WTC11 (cell line): ENCODE results near the gene ADD1.

Experiments used
- NFE2L1 ChIP-seq: sonication (generic); formaldehyde crosslinking; IDR thresholded peaks from 2 replicates; pipeline ENCODE4 v1.8.1; 2023; ENCODE audit warnings: missing genetic modification reagents
- SP1 ChIP-seq: sonication (generic); formaldehyde crosslinking; conservative IDR thresholded peaks from 2 replicates; pipeline ENCODE4 v1.8.1; 2022; ENCODE audit warnings: missing genetic modification reagents
- ZNF423 ChIP-seq: fragments of 250-450 bp; sonication (Bioruptor Pico); IDR thresholded peaks from 2 replicates; pipeline ENCODE4 v2.1.2; 2022; ENCODE audit warnings: mild to moderate bottlenecking, moderate library complexity
- TF ChIP-seq, protein P1 (sequence below): fragments of 200-600 bp; IDR thresholded peaks from 2 replicates; pipeline ENCODE4 v1.8.0; 2022; ENCODE audit warnings: antibody characterized with exemption
- TF ChIP-seq, protein P2 (sequence below): sonication (generic); formaldehyde crosslinking; IDR thresholded peaks from 2 replicates; pipeline ENCODE4 v1.8.0; 2022; ENCODE audit warnings: mild to moderate bottlenecking, missing genetic modification reagents
- TF ChIP-seq, protein P3 (sequence below): sonication (generic); formaldehyde crosslinking; IDR thresholded peaks from 2 replicates; pipeline ENCODE4 v1.8.1; 2023; ENCODE audit warnings: mild to moderate bottlenecking, missing genetic modification reagents
- TF ChIP-seq, protein P4 (sequence below): fragments of 250-450 bp; sonication (Bioruptor Pico); IDR thresholded peaks from 2 replicates; pipeline ENCODE4 v2.1.2; 2022; ENCODE audit warnings: mild to moderate bottlenecking, moderate library complexity

DNA sequence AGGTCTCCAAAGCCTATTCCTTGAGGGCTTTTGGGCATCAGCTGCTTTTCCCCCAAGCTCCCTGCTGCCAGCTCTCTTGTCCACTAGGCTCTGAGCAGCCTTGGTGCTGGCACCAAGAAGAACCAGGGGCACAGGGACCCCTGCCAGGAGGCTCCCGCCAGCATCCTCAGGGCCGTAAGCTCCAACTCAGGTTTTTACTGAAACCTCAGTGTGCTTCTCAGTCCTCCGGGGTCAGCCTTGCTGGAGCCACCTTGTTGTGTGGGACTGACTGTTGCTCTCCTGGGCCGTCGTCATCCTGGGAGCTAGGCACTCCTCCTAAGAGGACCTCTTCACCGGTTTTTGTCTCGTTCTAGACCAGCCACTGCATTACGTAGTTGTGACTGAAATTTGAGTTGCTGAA lies 80.6 kb downstream of the ADD1 start:
- TF ChIP-seq, protein P1, sequence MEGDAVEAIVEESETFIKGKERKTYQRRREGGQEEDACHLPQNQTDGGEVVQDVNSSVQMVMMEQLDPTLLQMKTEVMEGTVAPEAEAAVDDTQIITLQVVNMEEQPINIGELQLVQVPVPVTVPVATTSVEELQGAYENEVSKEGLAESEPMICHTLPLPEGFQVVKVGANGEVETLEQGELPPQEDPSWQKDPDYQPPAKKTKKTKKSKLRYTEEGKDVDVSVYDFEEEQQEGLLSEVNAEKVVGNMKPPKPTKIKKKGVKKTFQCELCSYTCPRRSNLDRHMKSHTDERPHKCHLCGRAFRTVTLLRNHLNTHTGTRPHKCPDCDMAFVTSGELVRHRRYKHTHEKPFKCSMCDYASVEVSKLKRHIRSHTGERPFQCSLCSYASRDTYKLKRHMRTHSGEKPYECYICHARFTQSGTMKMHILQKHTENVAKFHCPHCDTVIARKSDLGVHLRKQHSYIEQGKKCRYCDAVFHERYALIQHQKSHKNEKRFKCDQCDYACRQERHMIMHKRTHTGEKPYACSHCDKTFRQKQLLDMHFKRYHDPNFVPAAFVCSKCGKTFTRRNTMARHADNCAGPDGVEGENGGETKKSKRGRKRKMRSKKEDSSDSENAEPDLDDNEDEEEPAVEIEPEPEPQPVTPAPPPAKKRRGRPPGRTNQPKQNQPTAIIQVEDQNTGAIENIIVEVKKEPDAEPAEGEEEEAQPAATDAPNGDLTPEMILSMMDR = no peak
- no peak for TF ChIP-seq ZNF423 (CRISPR knock-in tag)
- TF ChIP-seq, protein P2, sequence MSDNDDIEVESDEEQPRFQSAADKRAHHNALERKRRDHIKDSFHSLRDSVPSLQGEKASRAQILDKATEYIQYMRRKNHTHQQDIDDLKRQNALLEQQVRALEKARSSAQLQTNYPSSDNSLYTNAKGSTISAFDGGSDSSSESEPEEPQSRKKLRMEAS = no peak
- no peak for TF ChIP-seq SP1 (CRISPR knock-in tag)
- TF ChIP-seq, protein P3, sequence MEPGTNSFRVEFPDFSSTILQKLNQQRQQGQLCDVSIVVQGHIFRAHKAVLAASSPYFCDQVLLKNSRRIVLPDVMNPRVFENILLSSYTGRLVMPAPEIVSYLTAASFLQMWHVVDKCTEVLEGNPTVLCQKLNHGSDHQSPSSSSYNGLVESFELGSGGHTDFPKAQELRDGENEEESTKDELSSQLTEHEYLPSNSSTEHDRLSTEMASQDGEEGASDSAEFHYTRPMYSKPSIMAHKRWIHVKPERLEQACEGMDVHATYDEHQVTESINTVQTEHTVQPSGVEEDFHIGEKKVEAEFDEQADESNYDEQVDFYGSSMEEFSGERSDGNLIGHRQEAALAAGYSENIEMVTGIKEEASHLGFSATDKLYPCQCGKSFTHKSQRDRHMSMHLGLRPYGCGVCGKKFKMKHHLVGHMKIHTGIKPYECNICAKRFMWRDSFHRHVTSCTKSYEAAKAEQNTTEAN = no peak
- TF ChIP-seq, protein P4, sequence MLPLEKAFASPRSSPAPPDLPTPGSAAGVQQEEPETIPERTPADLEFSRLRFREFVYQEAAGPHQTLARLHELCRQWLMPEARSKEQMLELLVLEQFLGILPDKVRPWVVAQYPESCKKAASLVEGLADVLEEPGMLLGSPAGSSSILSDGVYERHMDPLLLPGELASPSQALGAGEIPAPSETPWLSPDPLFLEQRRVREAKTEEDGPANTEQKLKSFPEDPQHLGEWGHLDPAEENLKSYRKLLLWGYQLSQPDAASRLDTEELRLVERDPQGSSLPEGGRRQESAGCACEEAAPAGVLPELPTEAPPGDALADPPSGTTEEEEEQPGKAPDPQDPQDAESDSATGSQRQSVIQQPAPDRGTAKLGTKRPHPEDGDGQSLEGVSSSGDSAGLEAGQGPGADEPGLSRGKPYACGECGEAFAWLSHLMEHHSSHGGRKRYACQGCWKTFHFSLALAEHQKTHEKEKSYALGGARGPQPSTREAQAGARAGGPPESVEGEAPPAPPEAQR (CRISPR knock-in tag) = no peak
- no peak for TF ChIP-seq NFE2L1 (CRISPR knock-in tag)
